OCI-LY1 (cell line): ENCODE results near the gene TAB3.

Experiments
- H2AFZ ChIP-seq: fragments of 200-600 bp; sonication (generic), shearing (Covaris generic); 2 replicates; pipeline ENCODE4 v1.6.0; 2014; ENCODE audit warnings: antibody characterized with exemption, mild to moderate bottlenecking, low read length
- H3F3A ChIP-seq: fragments of 200-600 bp; sonication (generic), shearing (Covaris generic); 2 replicates; pipeline ENCODE4 v1.6.0; 2014; ENCODE audit warnings: mild to moderate bottlenecking, antibody characterized with exemption, low read length, moderate library complexity; ENCODE audit not compliant: insufficient read depth
- H3K27ac ChIP-seq: fragments of 200-600 bp; sonication (generic); 2 replicates; pipeline ENCODE4 v1.5.1; 2014; ENCODE audit warnings: low read length, mixed run types, mild to moderate bottlenecking, low read depth; ENCODE audit not compliant: poor library complexity, severe bottlenecking
- H3K27me3 ChIP-seq: fragments of 200-600 bp; sonication (generic); 2 replicates; pipeline ENCODE4 v1.6.0; 2014; ENCODE audit warnings: antibody characterized with exemption, mild to moderate bottlenecking, low read length, moderate library complexity; ENCODE audit not compliant: insufficient read depth
- H3K36me3 ChIP-seq: fragments of 200-600 bp; sonication (generic); 2 replicates; pipeline ENCODE4 v1.6.1; 2014; ENCODE audit warnings: mild to moderate bottlenecking, antibody characterized with exemption, low read length, moderate library complexity, mixed read lengths; ENCODE audit not compliant: insufficient read depth
- H3K4me1 ChIP-seq: fragments of 200-600 bp; sonication (generic); 2 replicates; pipeline ENCODE4 v1.5.1; 2014; ENCODE audit warnings: mild to moderate bottlenecking, low read length, moderate library complexity; ENCODE audit not compliant: insufficient read depth, severe bottlenecking
- H3K4me2 ChIP-seq: fragments of 200-600 bp; sonication (generic), shearing (Covaris generic); 2 replicates; pipeline ENCODE4 v1.6.1; 2014; ENCODE audit warnings: low read length
- H3K4me3 ChIP-seq: fragments of 200-600 bp; sonication (generic); 2 replicates; pipeline ENCODE4 v1.5.1; 2014; ENCODE audit warnings: low read length, low read depth, mild to moderate bottlenecking, mixed read lengths; ENCODE audit not compliant: poor library complexity, severe bottlenecking
- H3K79me2 ChIP-seq: fragments of 200-600 bp; shearing (Covaris generic); 2 replicates; pipeline ENCODE4 v1.6.1; 2016; ENCODE audit warnings: mixed run types, low read length, mixed read lengths; ENCODE audit not compliant: insufficient read depth
- H3K9ac ChIP-seq: fragments of 200-600 bp; sonication (generic), shearing (Covaris generic); 2 replicates; pipeline ENCODE4 v1.6.1; 2014; ENCODE audit warnings: mild to moderate bottlenecking, low read length, mixed read lengths
- H3K9me2 ChIP-seq: fragments of 200-600 bp; sonication (generic), shearing (Covaris generic); 2 replicates; pipeline ENCODE4 v1.6.1; 2014; ENCODE audit warnings: low read depth, mild to moderate bottlenecking, low read length, mixed read lengths
- H3K9me3 ChIP-seq: fragments of 200-600 bp; shearing (Covaris generic); 2 replicates; pipeline ENCODE4 v1.6.1; 2014; ENCODE audit warnings: low read length, mixed read lengths
- H4K20me1 ChIP-seq: fragments of 200-600 bp; sonication (generic), shearing (Covaris generic); 2 replicates; pipeline ENCODE4 v1.6.0; 2016; ENCODE audit warnings: mild to moderate bottlenecking, low read length; ENCODE audit not compliant: insufficient read depth
- EZH2 ChIP-seq: fragments of 200-600 bp; sonication (generic), shearing (Covaris generic); IDR thresholded peaks from 2 replicates; pipeline ENCODE4 v1.8.0; 2017; ENCODE audit warnings: borderline replicate concordance, mixed run types, mild to moderate bottlenecking, antibody characterized with exemption, low read length, moderate library complexity, mixed read lengths
- TF ChIP-seq, protein P1 (sequence below): fragments of 200-600 bp; sonication (generic), shearing (Covaris generic); IDR thresholded peaks from 2 replicates; pipeline ENCODE4 v1.5.1; 2017; ENCODE audit warnings: mild to moderate bottlenecking, antibody characterized with exemption, low read length, moderate library complexity, mixed read lengths

TAB3 gene

DNA sequence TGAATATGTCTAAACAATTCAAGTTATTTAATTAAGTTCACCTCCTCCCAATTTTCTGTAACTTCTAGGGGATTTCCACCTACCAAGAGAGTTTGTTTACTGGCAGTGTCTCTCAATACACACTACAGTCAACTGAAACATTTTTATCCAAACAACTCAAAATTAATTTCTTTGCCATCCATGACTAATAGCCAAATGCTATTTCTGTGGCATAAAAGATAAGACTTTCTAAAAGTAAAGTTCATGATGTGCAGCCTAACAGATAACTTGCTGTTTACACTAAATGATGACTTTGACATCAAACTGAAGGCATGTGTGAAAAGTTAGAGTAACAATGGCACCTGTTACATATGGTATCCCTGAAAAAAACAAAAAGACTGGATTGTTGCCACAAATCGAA is 7.3 kb downstream of the TAB3 start:
- Histone ChIP-seq H3F3A (no peaks in the 10 kb centered on the region), H3K4me3 (no peak overlapping the region), H3K4me2 (no peak overlapping the region), H3K9me2 (no peaks in the 10 kb centered on the region), H3K79me2 (peaks cover 13% of the 10 kb centered on the region; the same call in 1 of the 2 replicates), H4K20me1 (no peaks in the 10 kb centered on the region), H2AFZ (no peak overlapping the region), H3K9ac (no peak overlapping the region), H3K27me3 (no peaks in the 10 kb centered on the region), H3K9me3 (no peaks in the 10 kb centered on the region), H3K27ac (no peak overlapping the region), H3K36me3 (no peaks in the 10 kb centered on the region), H3K4me1 (peaks cover 7% of the 10 kb centered on the region)
- no peak for TF ChIP-seq EZH2
- TF ChIP-seq, protein P1, sequence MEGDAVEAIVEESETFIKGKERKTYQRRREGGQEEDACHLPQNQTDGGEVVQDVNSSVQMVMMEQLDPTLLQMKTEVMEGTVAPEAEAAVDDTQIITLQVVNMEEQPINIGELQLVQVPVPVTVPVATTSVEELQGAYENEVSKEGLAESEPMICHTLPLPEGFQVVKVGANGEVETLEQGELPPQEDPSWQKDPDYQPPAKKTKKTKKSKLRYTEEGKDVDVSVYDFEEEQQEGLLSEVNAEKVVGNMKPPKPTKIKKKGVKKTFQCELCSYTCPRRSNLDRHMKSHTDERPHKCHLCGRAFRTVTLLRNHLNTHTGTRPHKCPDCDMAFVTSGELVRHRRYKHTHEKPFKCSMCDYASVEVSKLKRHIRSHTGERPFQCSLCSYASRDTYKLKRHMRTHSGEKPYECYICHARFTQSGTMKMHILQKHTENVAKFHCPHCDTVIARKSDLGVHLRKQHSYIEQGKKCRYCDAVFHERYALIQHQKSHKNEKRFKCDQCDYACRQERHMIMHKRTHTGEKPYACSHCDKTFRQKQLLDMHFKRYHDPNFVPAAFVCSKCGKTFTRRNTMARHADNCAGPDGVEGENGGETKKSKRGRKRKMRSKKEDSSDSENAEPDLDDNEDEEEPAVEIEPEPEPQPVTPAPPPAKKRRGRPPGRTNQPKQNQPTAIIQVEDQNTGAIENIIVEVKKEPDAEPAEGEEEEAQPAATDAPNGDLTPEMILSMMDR, result no peak

DNA sequence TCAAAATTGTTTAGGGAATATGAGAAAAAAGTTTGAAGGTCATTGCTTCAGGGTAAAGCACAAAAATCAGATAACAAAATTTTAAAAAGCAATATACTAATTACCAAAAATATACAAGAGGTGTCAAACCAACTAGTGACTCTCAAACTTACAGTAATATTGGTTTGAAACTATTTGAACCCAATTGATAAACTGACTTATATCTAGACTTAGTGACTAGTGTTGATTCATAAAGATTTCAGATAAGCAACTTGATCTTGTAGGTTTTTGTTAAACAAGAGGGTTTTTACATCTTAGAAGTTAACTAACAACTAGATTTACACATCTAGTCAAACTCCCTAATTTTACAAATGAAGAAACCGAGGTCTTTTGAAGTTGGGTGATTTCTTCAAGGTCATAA is 7.7 kb downstream of the TAB3 start:
- H3K4me1 ChIP-seq, result peaks cover 7% of the 10 kb centered on the region
- no peak overlapping the region for H2AFZ ChIP-seq
- H3K79me2 ChIP-seq, result peaks cover 12% of the 10 kb centered on the region; the same call in 1 of the 2 replicates
- no peak overlapping the region for H3K4me2 ChIP-seq
- no peak for TF ChIP-seq EZH2
- TF ChIP-seq, protein P1, result no peak
- no peaks in the 10 kb centered on the region for H4K20me1 ChIP-seq
- H3K27me3 ChIP-seq, result no peaks in the 10 kb centered on the region
- no peaks in the 10 kb centered on the region for H3K9me3 ChIP-seq
- no peak overlapping the region for H3K9ac ChIP-seq
- H3K27ac ChIP-seq, result no peak overlapping the region
- H3K9me2 ChIP-seq, result no peaks in the 10 kb centered on the region
- H3K36me3 ChIP-seq, result no peaks in the 10 kb centered on the region
- H3F3A ChIP-seq, result no peaks in the 10 kb centered on the region
- no peak overlapping the region for H3K4me3 ChIP-seq

DNA sequence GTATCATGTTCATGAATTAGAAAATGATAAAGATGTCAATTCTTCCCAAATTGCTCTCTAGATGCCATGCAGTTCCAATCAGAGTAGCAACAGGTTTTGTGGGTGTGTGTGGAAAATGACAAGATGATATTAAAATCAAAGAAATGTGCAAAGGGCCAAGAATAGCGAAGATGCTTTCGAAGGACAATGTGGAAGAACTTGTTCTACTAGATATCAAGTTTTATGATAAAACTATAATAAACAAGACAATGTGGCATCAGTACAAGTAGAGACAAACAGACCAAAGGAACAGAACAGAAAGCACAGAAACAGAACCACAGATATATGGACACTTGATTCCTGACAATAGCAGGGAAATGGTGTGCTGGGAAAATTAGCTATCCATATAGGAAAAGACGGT is 9.0 kb downstream of the TAB3 start:
- TF ChIP-seq EZH2, result no peak
- TF ChIP-seq, protein P1, result no peak
- Histone ChIP-seq H3K4me3 (no peak overlapping the region), H3K79me2 (peaks cover 12% of the 10 kb centered on the region; the same call in 1 of the 2 replicates), H2AFZ (no peak overlapping the region), H3K9ac (no peak overlapping the region), H3K9me3 (no peaks in the 10 kb centered on the region), H3K4me2 (no peak overlapping the region), H3F3A (no peaks in the 10 kb centered on the region), H3K27me3 (no peaks in the 10 kb centered on the region), H3K4me1 (peaks cover 7% of the 10 kb centered on the region), H3K27ac (no peak overlapping the region), H3K9me2 (no peaks in the 10 kb centered on the region), H4K20me1 (no peaks in the 10 kb centered on the region), H3K36me3 (no peaks in the 10 kb centered on the region)
